IMR-90 (cell line): ENCODE data around the gene ANKRD65. TPM values are rescaled to one million over a fixed set of nuclear protein-coding genes. Genes with fewer than 3 reads are reported as not detected.

Source experiments
- ATAC-seq: fragments of 200-7000 bp; cut with Tn5 transposase; 2 replicates; pipeline ENCODE4 v1.9.1; 2020; ENCODE audit warnings: low read depth, mild to moderate bottlenecking, moderate library complexity
- BruUV-seq: library from RNA; stranded (reverse); fragments of 400-500 nt; replicated peaks from 2 replicates; lab custom pipeline; 2021; lab: Mats Ljungman, UMichigan
- CTCF ChIA-PET: fragments of 300-600 bp; formaldehyde crosslinking; extraction: SDS; loops from one replicate; lab custom pipeline; 2021; ENCODE audit warnings: antibody characterized with exemption; lab: Yijun Ruan, JAX
- POLR2A ChIA-PET: fragments of 300-600 bp; sonication (Branson Sonifier 250); formaldehyde crosslinking; loops from one replicate; lab custom pipeline; 2022; ENCODE audit warnings: antibody characterized with exemption; ENCODE audit not compliant: unreplicated experiment; lab: Charles Lee
- DNase-seq: peaks from one replicate; pipeline ENCODE4 v3.0.0; 2013
- H2AFZ ChIP-seq: replicated peaks from 2 replicates; pipeline ENCODE3; 2013; ENCODE audit warnings: low read length, mild to moderate bottlenecking; ENCODE audit not compliant: poor library complexity
- H2AK5ac ChIP-seq: 2 replicates; pipeline ENCODE4 v1.6.1; 2013; ENCODE audit warnings: low read depth, low read length, inconsistent platforms
- H2AK9ac ChIP-seq: replicated peaks from 2 replicates; pipeline ENCODE3; 2013; ENCODE audit warnings: mild to moderate bottlenecking, low read depth, low read length, moderate library complexity; ENCODE audit not compliant: poor library complexity
- H2BK120ac ChIP-seq: 2 replicates; pipeline ENCODE4 v1.6.1; 2013; ENCODE audit warnings: low read depth, low read length, inconsistent platforms
- H2BK15ac ChIP-seq: 3 replicates; pipeline ENCODE4 v1.6.1; 2013; ENCODE audit warnings: low read depth, low read length, inconsistent platforms
- H2BK20ac ChIP-seq: 2 replicates; pipeline ENCODE4 v1.6.1; 2013; ENCODE audit warnings: low read depth, mild to moderate bottlenecking, inconsistent platforms, low read length, moderate library complexity
- H2BK5ac ChIP-seq: 2 replicates; pipeline ENCODE4 v1.6.1; 2013; ENCODE audit warnings: mild to moderate bottlenecking, low read depth, low read length, inconsistent platforms; ENCODE audit not compliant: poor library complexity, severe bottlenecking
- H3K14ac ChIP-seq: replicated peaks from 2 replicates; pipeline ENCODE4 v1.6.1; 2013; ENCODE audit warnings: low read depth, low read length, inconsistent platforms
- H3K18ac ChIP-seq: 2 replicates; pipeline ENCODE4 v1.6.1; 2013; ENCODE audit warnings: low read depth, low read length, control low read depth
- H3K23ac ChIP-seq: 2 replicates; pipeline ENCODE4 v1.6.1; 2013; ENCODE audit warnings: low read depth, low read length, inconsistent platforms
- H3K27ac ChIP-seq: 2 replicates; pipeline ENCODE4 v1.5.1; 2013; ENCODE audit warnings: mild to moderate bottlenecking, control low read depth, low read length; ENCODE audit not compliant: insufficient read depth
- H3K27me3 ChIP-seq: 2 replicates; pipeline ENCODE4 v1.6.1; 2013; ENCODE audit warnings: low read length; ENCODE audit not compliant: control insufficient read depth, insufficient read depth
- H3K36me3 ChIP-seq: 2 replicates; pipeline ENCODE4 v1.6.1; 2013; ENCODE audit warnings: low read length, mixed read lengths; ENCODE audit not compliant: control insufficient read depth, insufficient read depth
- H3K4ac ChIP-seq: 2 replicates; pipeline ENCODE4 v1.6.1; 2013; ENCODE audit warnings: low read depth, low read length, inconsistent platforms
- H3K4me1 ChIP-seq: 2 replicates; pipeline ENCODE4 v1.6.1; 2013; ENCODE audit warnings: low read length, mixed read lengths; ENCODE audit not compliant: control insufficient read depth, insufficient read depth
- H3K4me2 ChIP-seq: 2 replicates; pipeline ENCODE4 v1.6.1; 2013; ENCODE audit warnings: low read depth, mild to moderate bottlenecking, control low read depth, low read length, moderate library complexity
- H3K4me3 ChIP-seq: 2 replicates; pipeline ENCODE4 v1.5.1; 2013; ENCODE audit warnings: low read depth, mild to moderate bottlenecking, control low read depth, low read length, moderate library complexity; ENCODE audit not compliant: insufficient read depth
- H3K56ac ChIP-seq: 2 replicates; pipeline ENCODE4 v1.6.1; 2013; ENCODE audit warnings: low read length, inconsistent platforms; ENCODE audit not compliant: insufficient read depth; ENCODE audit errors: extremely low read depth
- H3K79me1 ChIP-seq, 2 experiments: 2 replicates each; pipeline ENCODE4 v1.6.1; 2013; ENCODE audit warnings: low read length in 2 of 2, inconsistent platforms in 1 of 2, low read depth in 1 of 2
- H3K9ac ChIP-seq: 2 replicates; pipeline ENCODE4 v1.6.1; 2013; ENCODE audit warnings: low read depth, low read length, control low read depth
- H3K9me1 ChIP-seq: 2 replicates; pipeline ENCODE4 v1.6.1; 2013; ENCODE audit warnings: low read length, inconsistent platforms; ENCODE audit not compliant: insufficient read depth
- H3K9me3 ChIP-seq: 2 replicates; pipeline ENCODE4 v1.6.1; 2013; ENCODE audit warnings: low read length; ENCODE audit not compliant: control insufficient read depth, insufficient read depth
- H4K20me1 ChIP-seq: 2 replicates; pipeline ENCODE4 v1.6.1; 2013; ENCODE audit warnings: low read length, inconsistent platforms; ENCODE audit not compliant: insufficient read depth
- H4K5ac ChIP-seq: 2 replicates; pipeline ENCODE4 v1.6.1; 2013; ENCODE audit warnings: mild to moderate bottlenecking, low read depth, low read length, control low read depth
- H4K8ac ChIP-seq, 2 experiments: 2 replicates each; pipeline ENCODE4 v1.6.1; 2013; ENCODE audit warnings: low read depth in 2 of 2, low read length in 2 of 2, control low read depth in 1 of 2, inconsistent platforms in 1 of 2
- H4K91ac ChIP-seq: 2 replicates; pipeline ENCODE4 v1.6.1; 2013; ENCODE audit warnings: low read depth, low read length, inconsistent platforms; ENCODE audit not compliant: insufficient read depth
- BHLHE40 ChIP-seq: fragments of 150-350 bp; IDR thresholded peaks from 2 replicates; pipeline ENCODE4 v1.6.1; 2016; ENCODE audit warnings: mild to moderate bottlenecking, low read depth, low read length
- CHD1 ChIP-seq: IDR thresholded peaks from 2 replicates; pipeline ENCODE4 v1.6.1; 2012; ENCODE audit warnings: low read depth, low read length, improper control_type of control experiment
- CTCF ChIP-seq: conservative IDR thresholded peaks from 2 replicates; pipeline ENCODE4 v1.5.1; 2012; ENCODE audit warnings: mild to moderate bottlenecking, low read depth, low read length, improper control_type of control experiment
- FOS ChIP-seq: fragments of 150-350 bp; IDR thresholded peaks from 2 replicates; pipeline ENCODE4 v1.6.1; 2016; ENCODE audit warnings: low read depth, low read length
- MAFK ChIP-seq: IDR thresholded peaks from 2 replicates; pipeline ENCODE4 v1.6.1; 2012; ENCODE audit warnings: low read depth, low read length, improper control_type of control experiment
- MXI1 ChIP-seq: IDR thresholded peaks from 2 replicates; pipeline ENCODE4 v1.6.1; 2012; ENCODE audit warnings: low read depth, mild to moderate bottlenecking, low read length, moderate library complexity, borderline replicate concordance
- NFE2L2 ChIP-seq: fragments of 150-350 bp; IDR thresholded peaks from 2 replicates; pipeline ENCODE4 v1.6.1; 2016; ENCODE audit warnings: low read depth, mild to moderate bottlenecking, low read length
- RAD21 ChIP-seq: IDR thresholded peaks from 2 replicates; pipeline ENCODE4 v1.6.1; 2012; ENCODE audit warnings: low read length, improper control_type of control experiment
- RCOR1 ChIP-seq: IDR thresholded peaks from 2 replicates; pipeline ENCODE4 v1.6.1; 2012; ENCODE audit warnings: mild to moderate bottlenecking, low read length, improper control_type of control experiment; ENCODE audit not compliant: insufficient replicate concordance
- SMC3 ChIP-seq: fragments of 150-350 bp; IDR thresholded peaks from 2 replicates; pipeline ENCODE4 v1.6.1; 2016; ENCODE audit warnings: low read depth, mild to moderate bottlenecking, antibody characterized with exemption, low read length, moderate library complexity
- USF2 ChIP-seq: fragments of 150-350 bp; IDR thresholded peaks from 2 replicates; pipeline ENCODE4 v1.6.1; 2017; ENCODE audit warnings: mild to moderate bottlenecking, antibody characterized with exemption, low read length, low read depth
- WGBS, 2 experiments: methylation state at CpG; one replicate each; pipeline versions ENCODE4 v1.1.5 to v1.1.7; 2013; ENCODE audit warnings: missing lambda C conversion rate in 2 of 2; ENCODE audit not compliant: insufficient read length in 1 of 2; ENCODE audit errors: extremely low coverage in 2 of 2; 5-methylcytosine and 5-hydroxymethylcytosine counted together
- dilution Hi-C: fragments of 300-500 bp; cut with HindIII; formaldehyde crosslinking; loops from one replicate; pipeline ENCODE4 v1.14.3; 2018; ENCODE audit warnings: low sequenced_read_pairs; ENCODE audit not compliant: unreplicated experiment
- in situ Hi-C: fragments of 300-500 bp; cut with MboI; formaldehyde crosslinking; loops from 3 replicates; pipeline ENCODE4 v1.14.3; 2019; ENCODE audit warnings: low sequenced_read_pairs, inconsistent platforms, mixed read lengths
- intact Hi-C: fragments of 100-400 bp; cut with micrococcal nuclease; formaldehyde crosslinking; loops from 2 replicates; pipeline ENCODE4 v1.10.0; 2022
- polyA plus RNA-seq, 3 experiments: library from polyadenylated mRNA; depleted of rRNA; stranded (reverse); fragments of >200 nt; gene quantifications; 2 replicates each; pipeline ENCODE4 v1.2.3, GENCODE V29; 2012; ENCODE audit warnings: low replicate concordance in 1 of 3
- total RNA-seq: library from RNA; depleted of rRNA; stranded (reverse); fragments of >200 nt; gene quantifications from 2 replicates; pipeline ENCODE4 v1.2.3, GENCODE V29; 2012

Gene ANKRD65
- total and polyA plus RNA-seq, 2 of the 4 experiments (the other 2 are of a cell fraction): 0.09 TPM; not detected in 1

- BruUV-seq: no TSS peak
- H2AK9ac ChIP-seq: no peak overlapping the region
- dilution Hi-C loops: no loop called here
- H4K91ac ChIP-seq: no peak overlapping the region
- no peak overlapping the region for H3K14ac ChIP-seq
- no peak overlapping the region for H2BK120ac ChIP-seq
- no peak overlapping the region for H4K5ac ChIP-seq
- no peak for ATAC-seq
- in situ Hi-C loops: no loop called here
- no peak overlapping the region for H2BK15ac ChIP-seq
- H3K4me1 ChIP-seq: no peaks in the 10 kb centered on the region
- H3K4me2 ChIP-seq: no peak overlapping the region
- DNase-seq: no peak
- CTCF ChIA-PET: no interaction called here
- no peak overlapping the region for H3K23ac ChIP-seq
- H3K27ac ChIP-seq: no peak overlapping the region
- WGBS, 2 experiments: 81% methylated on average over 16 of the region's 27 CpGs; no CpG with 5 or more reads in 1 of the 2 experiments
- H3K27me3 ChIP-seq: no peaks in the 10 kb centered on the region
- no peak overlapping the region for H3K56ac ChIP-seq
- H4K8ac ChIP-seq: no peak overlapping the region
- no peak for TF ChIP-seq BHLHE40
- TF ChIP-seq FOS: no peak
- no peak for TF ChIP-seq RAD21
- no peak for TF ChIP-seq SMC3
- TF ChIP-seq CTCF: no peak
- no peak for TF ChIP-seq USF2
- no peak for TF ChIP-seq MAFK
- TF ChIP-seq MXI1: no peak
- TF ChIP-seq CHD1: no peak
- no peak for TF ChIP-seq RCOR1
- TF ChIP-seq NFE2L2: no peak
- no peak overlapping the region for H2AFZ ChIP-seq
- no peak overlapping the region for H2BK20ac ChIP-seq
- POLR2A ChIA-PET: no interaction called here
- H3K79me1 ChIP-seq: no peaks in the 10 kb centered on the region
- no peaks in the 10 kb centered on the region for H4K20me1 ChIP-seq
- H3K9me3 ChIP-seq: no peaks in the 10 kb centered on the region
- H3K9me1 ChIP-seq: no peaks in the 10 kb centered on the region
- no peak overlapping the region for H3K9ac ChIP-seq
- intact Hi-C loops: no loop called here
- H3K4ac ChIP-seq: no peak overlapping the region
- no peak overlapping the region for H2BK5ac ChIP-seq
- H3K18ac ChIP-seq: no peak overlapping the region
- H3K4me3 ChIP-seq: no peak overlapping the region
- H2AK5ac ChIP-seq: no peak overlapping the region
- no peaks in the 10 kb centered on the region for H3K36me3 ChIP-seq
These were observed 39.6 kb upstream of the ANKRD65 start for GRCh38 chr1:1460540-1461130.
